Diencephalon (tissue), 1 donor: ENCODE measurements around the gene SALL3. TPM values are rescaled to one million over a fixed set of nuclear protein-coding genes. Genes with fewer than 3 reads are reported as not detected.

Source experiments
- total RNA-seq: library from RNA; depleted of rRNA; stranded (reverse); fragments of >200 nt; gene quantifications from one replicate; pipeline ENCODE4 v1.2.3, GENCODE V29; 2014

SALL3 gene
- 18.9 TPM for total RNA-seq

GRCh38 chr18:78979730-78980278, at the start of gene SALL3:
Gene SALL3, plus strand, starts transcription at chr18:78979818. Its CDS starts 457 bp downstream, at chr18:78980275.

Other genes starting within 250 kb of the SALL3 start
- gene ATP9B, start 89.6 kb downstream of the SALL3 start, total RNA-seq: 77.3 TPM